Neuronal stem cell (in vitro differentiated cells): ENCODE data around the gene SARNP.
A peak's percentile ranks its signal among the peaks of the same experiment; 100 is the strongest.

Source experiments
- DNase-seq: peaks from one replicate; pipeline ENCODE4 v3.0.0-alpha.2; 2013; ENCODE audit warnings: low spot score
- H2AFZ ChIP-seq: one replicate; pipeline ENCODE4 v1.6.1; 2013; ENCODE audit warnings: mild to moderate bottlenecking, low read length, inconsistent platforms
- H2AK5ac ChIP-seq: 2 replicates; pipeline ENCODE4 v1.6.1; 2013; ENCODE audit warnings: low read depth, mild to moderate bottlenecking, inconsistent platforms, low read length, moderate library complexity, mixed read lengths
- H2BK120ac ChIP-seq: 2 replicates; pipeline ENCODE4 v1.6.1; 2013; ENCODE audit warnings: low read depth, mild to moderate bottlenecking, inconsistent platforms, low read length, moderate library complexity, mixed read lengths
- H2BK12ac ChIP-seq: one replicate; pipeline ENCODE4 v1.6.1; 2013; ENCODE audit warnings: low read length, inconsistent platforms
- H2BK15ac ChIP-seq: 2 replicates; pipeline ENCODE4 v1.6.1; 2013; ENCODE audit warnings: mild to moderate bottlenecking, low read length, inconsistent platforms, mixed read lengths
- H2BK5ac ChIP-seq: one replicate; pipeline ENCODE4 v1.6.1; 2013; ENCODE audit warnings: inconsistent platforms, mild to moderate bottlenecking, low read length, moderate library complexity
- H3K14ac ChIP-seq: one replicate; pipeline ENCODE4 v1.6.1; 2013; ENCODE audit warnings: low read length, inconsistent platforms
- H3K18ac ChIP-seq: 2 replicates; pipeline ENCODE4 v1.6.1; 2013; ENCODE audit warnings: low read length, inconsistent platforms
- H3K23ac ChIP-seq: 2 replicates; pipeline ENCODE4 v1.6.1; 2013; ENCODE audit warnings: low read depth, mild to moderate bottlenecking, mixed read lengths, low read length, inconsistent platforms; ENCODE audit not compliant: poor library complexity
- H3K27ac ChIP-seq: replicated peaks from 3 replicates; pipeline ENCODE4 v1.5.1; 2013; ENCODE audit warnings: low read length, inconsistent platforms
- H3K27me3 ChIP-seq, 3 experiments: 2 replicates each; pipeline ENCODE4 v1.6.1; 2013; ENCODE audit warnings: low read length in 3 of 3, mild to moderate bottlenecking in 2 of 3, inconsistent platforms in 1 of 3, low read depth in 1 of 3, mixed read lengths in 1 of 3, moderate library complexity in 1 of 3; ENCODE audit not compliant: control insufficient read depth in 3 of 3, insufficient read depth in 3 of 3
- H3K36me3 ChIP-seq, 2 donors: replicated peaks in 1 of 2; 2 replicates each; pipeline ENCODE4 v1.6.1; 2013; ENCODE audit warnings: low read length in 2 of 2; ENCODE audit not compliant: control insufficient read depth in 2 of 2, insufficient read depth in 2 of 2
- H3K4ac ChIP-seq: 2 replicates; pipeline ENCODE4 v1.6.1; 2013; ENCODE audit warnings: inconsistent platforms, mild to moderate bottlenecking, low read length, moderate library complexity
- H3K4me1 ChIP-seq, 2 donors: 1 replicate in 1 of 2; 2 replicates in 1 of 2; pipeline ENCODE4 v1.6.1; 2013; ENCODE audit warnings: low read length in 2 of 2, low read depth in 1 of 2; ENCODE audit not compliant: control insufficient read depth in 2 of 2, insufficient read depth in 1 of 2
- H3K4me2 ChIP-seq: one replicate; pipeline ENCODE4 v1.6.1; 2013; ENCODE audit warnings: mild to moderate bottlenecking, low read length, inconsistent platforms; ENCODE audit not compliant: insufficient read depth, poor library complexity, severe bottlenecking
- H3K4me3 ChIP-seq, 2 donors: 2 replicates each; pipeline ENCODE4 v1.5.1; 2013; ENCODE audit warnings: low read length in 2 of 2, mild to moderate bottlenecking in 2 of 2, inconsistent platforms in 1 of 2, moderate library complexity in 1 of 2
- H3K79me1 ChIP-seq: one replicate; pipeline ENCODE4 v1.6.1; 2013; ENCODE audit warnings: low read depth, mild to moderate bottlenecking, inconsistent platforms, low read length, moderate library complexity
- H3K9ac ChIP-seq: one replicate; pipeline ENCODE4 v1.6.1; 2013; ENCODE audit warnings: mild to moderate bottlenecking, low read depth, low read length, inconsistent platforms; ENCODE audit not compliant: poor library complexity
- H3K9me3 ChIP-seq, 2 donors: replicated peaks in 1 of 2; 2 replicates each; pipeline versions ENCODE3 to v1.6.1; 2013; ENCODE audit warnings: low read length in 2 of 2, mild to moderate bottlenecking in 2 of 2, inconsistent platforms in 1 of 2, low read depth in 1 of 2, mixed read lengths in 1 of 2, moderate library complexity in 1 of 2; ENCODE audit not compliant: control insufficient read depth in 2 of 2, insufficient read depth in 1 of 2
- H4K8ac ChIP-seq: one replicate; pipeline ENCODE4 v1.6.1; 2013; ENCODE audit warnings: low read depth, mild to moderate bottlenecking, inconsistent platforms, low read length, moderate library complexity
- H4K91ac ChIP-seq: one replicate; pipeline ENCODE4 v1.6.1; 2013; ENCODE audit warnings: low read length, low read depth, mild to moderate bottlenecking, inconsistent platforms; ENCODE audit not compliant: poor library complexity
- WGBS, 2 donors: extraction: QIAGEN DNeasy Blood & Tissue Kit; methylation state at CpG; one replicate each; pipeline ENCODE4 v1.1.7; 2013; ENCODE audit warnings: missing lambda C conversion rate in 2 of 2, mixed read lengths in 1 of 2; ENCODE audit not compliant: insufficient read length in 2 of 2, insufficient replicate concordance in 1 of 2; ENCODE audit errors: extremely low coverage in 2 of 2; 5-methylcytosine and 5-hydroxymethylcytosine counted together

The SARNP gene

DNA sequence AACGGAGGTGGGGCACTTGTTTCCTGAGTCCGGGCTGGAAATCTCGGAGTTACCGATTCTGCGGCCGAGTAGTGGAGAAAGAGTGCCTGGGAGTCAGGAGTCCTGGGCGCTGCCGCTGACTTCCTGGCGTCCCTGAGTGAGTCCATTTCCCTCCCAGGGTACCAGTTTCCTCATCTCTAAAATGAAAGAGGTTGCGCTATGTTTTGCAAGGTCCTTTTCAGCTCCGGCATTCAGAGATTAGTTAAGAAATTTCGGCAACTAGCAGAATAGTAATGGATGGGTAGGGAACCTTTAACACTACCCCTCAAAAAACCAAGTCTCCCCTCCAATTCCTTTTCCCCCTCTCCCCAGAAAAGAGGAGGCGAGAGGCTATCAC lies 101.0 kb downstream of the SARNP start:
- H3K4me3 ChIP-seq: peak overlapping the region; percentile 79 to 90
- H2BK120ac ChIP-seq: no peak overlapping the region
- no peak overlapping the region for H2BK15ac ChIP-seq
- H3K36me3 ChIP-seq: peaks cover 3 to 25% of the 10 kb centered on the region in 2 donors
- no peak overlapping the region for H2BK5ac ChIP-seq
- H3K27ac ChIP-seq: peak overlapping the region; percentile 91
- no peak overlapping the region for H3K4ac ChIP-seq
- H3K9ac ChIP-seq: no peak overlapping the region
- WGBS, 2 donors: no CpG with 5 or more reads among the region's 13 CpGs
- no peak overlapping the region for H3K14ac ChIP-seq
- peaks cover 26 to 29% of the 10 kb centered on the region in 2 donors for H3K4me1 ChIP-seq
- peaks cover 6% of the 10 kb centered on the region for H3K79me1 ChIP-seq
- no peak overlapping the region for H4K8ac ChIP-seq
- peak overlapping the region; percentile 95 for H2AFZ ChIP-seq
- no peak overlapping the region for H4K91ac ChIP-seq
- peaks cover 0 to 9% (median 0%) of the 10 kb centered on the region in 3 experiments for H3K27me3 ChIP-seq
- DNase-seq: no peak
- peak overlapping the region; percentile 86 for H3K18ac ChIP-seq
- peak overlapping the region; percentile 85 for H3K4me2 ChIP-seq
- no peak overlapping the region for H2BK12ac ChIP-seq
- H3K23ac ChIP-seq: no peak overlapping the region
- no peaks in the 10 kb centered on the region for H3K9me3 ChIP-seq
- H2AK5ac ChIP-seq: no peak overlapping the region

DNA sequence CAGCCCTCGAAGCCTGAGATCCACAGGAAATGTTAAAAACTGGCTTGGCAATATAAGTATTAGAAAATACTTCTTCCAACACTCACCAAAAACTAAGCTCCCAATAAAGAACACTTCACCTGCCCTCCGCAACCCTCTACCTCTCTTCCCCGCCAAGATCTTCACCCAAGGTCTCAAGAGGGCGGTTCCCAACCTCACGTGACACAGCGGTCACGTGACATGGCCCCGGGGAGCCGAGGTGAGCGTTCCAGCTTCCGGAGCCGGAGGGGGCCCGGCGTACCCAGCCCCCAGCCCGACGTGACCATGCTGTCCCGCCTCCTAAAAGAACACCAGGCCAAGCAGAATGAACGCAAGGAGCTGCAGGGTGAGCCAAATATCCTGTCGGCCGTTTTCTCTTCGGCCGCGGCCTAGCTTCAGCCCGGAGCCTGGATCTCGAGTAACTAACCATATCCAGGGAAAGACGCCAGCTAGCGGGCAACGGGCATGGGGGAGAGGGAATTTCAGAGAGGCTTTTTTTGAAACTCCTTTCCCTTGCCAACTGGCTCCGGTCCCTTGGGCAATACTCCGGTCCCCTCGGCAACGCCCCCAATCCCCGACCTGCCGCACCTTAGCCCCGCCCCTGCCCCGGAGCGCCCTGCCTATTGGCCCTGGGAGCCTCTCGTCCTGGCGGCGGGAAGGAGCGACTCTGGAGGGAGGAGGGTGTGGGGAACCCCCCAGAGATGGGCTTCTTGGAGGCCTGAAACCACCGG lies 101.5 kb downstream of the SARNP start, which contains the start of gene BLOC1S1:
BLOC1S1 (plus strand) TSS at position 214 of the 749 bp plus-strand sequence; CDS start at position 220, 6 bp downstream.
- H2BK5ac ChIP-seq: peak within 1 kb of the TSS; percentile 55
- peak; percentile 94 for DNase-seq

DNA sequence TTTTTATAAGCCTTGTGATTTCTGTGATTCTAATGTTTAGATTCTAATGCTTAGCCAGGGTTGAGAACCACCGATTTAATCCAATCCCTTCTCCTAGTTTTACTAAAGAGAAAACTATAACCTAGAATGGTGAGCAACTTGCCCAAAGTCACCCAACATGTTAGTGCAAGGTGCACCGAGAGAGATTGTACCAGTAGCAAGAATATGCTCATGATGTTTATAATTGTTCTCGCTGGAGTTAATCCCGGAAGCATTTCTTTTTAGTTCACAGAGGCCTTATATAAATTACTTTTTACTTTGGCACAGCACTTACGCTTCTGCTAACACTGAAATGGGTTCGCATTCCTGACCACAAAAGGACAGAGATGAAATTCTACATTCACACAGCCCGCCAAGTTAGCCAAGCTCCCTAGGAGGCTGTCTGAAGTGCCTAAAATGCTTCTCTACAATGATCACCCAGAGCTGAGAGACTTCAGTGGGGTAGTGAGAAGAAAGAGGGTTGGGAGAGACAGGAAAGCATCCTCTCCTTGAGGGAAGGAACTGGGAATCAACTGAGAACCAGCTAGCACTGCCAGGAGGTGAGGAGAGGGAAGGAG lies 102.3 kb downstream of the SARNP start:
- Histone ChIP-seq H3K18ac (no peak overlapping the region), H3K4me3 (peak overlapping the region; percentile 79 to 90), H3K14ac (no peak overlapping the region), H2BK12ac (no peak overlapping the region), H3K36me3 (peaks cover under 1 to 14% of the 10 kb centered on the region in 2 donors), H2BK120ac (no peak overlapping the region), H2AK5ac (no peak overlapping the region), H2AFZ (peak overlapping the region; percentile 95), H3K4me2 (peak overlapping the region; percentile 85), H4K91ac (no peak overlapping the region), H3K4me1 (peaks cover 26 to 29% of the 10 kb centered on the region in 2 donors), H2BK15ac (no peak overlapping the region), H3K79me1 (peaks cover 6% of the 10 kb centered on the region), H3K23ac (no peak overlapping the region), H3K27me3 (peaks cover 0 to 10% (median 0%) of the 10 kb centered on the region in 3 experiments), H3K27ac (no peak overlapping the region), H4K8ac (no peak overlapping the region), H3K9me3 (no peaks in the 10 kb centered on the region), H3K9ac (no peak overlapping the region), H3K4ac (no peak overlapping the region), H2BK5ac (no peak overlapping the region)
- no peak for DNase-seq
- no CpG with 5 or more reads among the region's 7 CpGs for WGBS, 2 donors

More for the DNA sequence above, 101.5 kb downstream of the SARNP start, which contains the start of gene BLOC1S1:
- Histone ChIP-seq H2AK5ac (no peak within 1 kb of the TSS), H3K23ac (peak within 1 kb of the TSS; percentile 9), H3K14ac (no peak within 1 kb of the TSS), H3K27ac (peak within 1 kb of the TSS; percentile 91), H3K36me3 (peaks cover 3 to 21% of the 10 kb centered on the region in 2 donors), H3K27me3 (peaks cover 0 to 10% (median 0%) of the 10 kb centered on the region in 3 experiments), H2BK120ac (peak within 1 kb of the TSS; percentile 7), H2BK12ac (no peak within 1 kb of the TSS), H4K91ac (no peak within 1 kb of the TSS), H3K4me1 (peaks cover 26 to 29% of the 10 kb centered on the region in 2 donors), H2BK15ac (no peak within 1 kb of the TSS), H4K8ac (no peak within 1 kb of the TSS), H3K4ac (no peak within 1 kb of the TSS), H3K4me2 (peak within 1 kb of the TSS; percentile 85), H3K18ac (peak within 1 kb of the TSS; percentile 86), H3K9me3 (no peaks in the 10 kb centered on the region), H3K79me1 (peaks cover 6% of the 10 kb centered on the region), H2AFZ (peak within 1 kb of the TSS; percentile 95), H3K9ac (peak within 1 kb of the TSS; percentile 73), H3K4me3 (peak within 1 kb of the TSS; percentile 79 to 90)
- WGBS, 2 donors: no CpG with 5 or more reads among the region's 42 CpGs

DNA sequence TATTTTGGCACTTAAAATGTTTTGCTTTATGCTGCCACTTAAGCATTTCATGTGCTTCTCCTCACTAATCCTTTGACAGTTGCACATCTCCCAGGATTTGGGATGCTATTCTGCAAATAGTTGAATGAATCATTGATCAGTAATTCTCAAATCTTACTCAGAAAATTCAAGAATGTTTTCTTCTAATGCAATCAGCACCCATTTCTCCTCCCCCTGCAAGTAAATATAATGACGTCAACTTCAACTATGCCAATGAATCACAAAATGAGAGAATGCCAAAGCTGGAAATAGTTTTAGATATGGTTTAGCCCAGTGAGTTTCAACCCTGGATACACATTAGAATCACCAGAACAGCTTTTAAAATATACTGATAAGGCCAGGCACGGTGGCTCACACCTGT lies 103.8 kb downstream of the SARNP start:
- Histone ChIP-seq H3K4me1 (peaks cover 19 to 20% of the 10 kb centered on the region in 2 donors), H3K36me3 (no peaks in the 10 kb centered on the region), H3K27me3 (peaks cover 0 to 21% (median 0%) of the 10 kb centered on the region in 3 experiments), H3K4ac (no peak overlapping the region), H2BK15ac (no peak overlapping the region), H3K18ac (no peak overlapping the region), H3K79me1 (peaks cover 6% of the 10 kb centered on the region), H2AK5ac (no peak overlapping the region), H3K14ac (no peak overlapping the region), H3K9ac (no peak overlapping the region), H3K9me3 (no peaks in the 10 kb centered on the region), H3K4me3 (no peak overlapping the region), H4K8ac (no peak overlapping the region), H3K27ac (no peak overlapping the region), H2BK5ac (no peak overlapping the region), H2AFZ (no peak overlapping the region), H3K23ac (no peak overlapping the region), H4K91ac (no peak overlapping the region), H2BK120ac (no peak overlapping the region), H3K4me2 (no peak overlapping the region), H2BK12ac (no peak overlapping the region)
- DNase-seq: no peak
- no CpG with 5 or more reads among the region's 2 CpGs for WGBS, 2 donors
